HG03060 (cell line): ENCODE results near the gene OR10J5.

Experiments used
- ATAC-seq: cut with Tn5 transposase; IDR thresholded peaks from one replicate; pipeline ENCODE4 v1.9.1; 2021; ENCODE audit warnings: low read depth, moderate number of reproducible peaks; ENCODE audit not compliant: unreplicated experiment

OR10J5 gene

DNA sequence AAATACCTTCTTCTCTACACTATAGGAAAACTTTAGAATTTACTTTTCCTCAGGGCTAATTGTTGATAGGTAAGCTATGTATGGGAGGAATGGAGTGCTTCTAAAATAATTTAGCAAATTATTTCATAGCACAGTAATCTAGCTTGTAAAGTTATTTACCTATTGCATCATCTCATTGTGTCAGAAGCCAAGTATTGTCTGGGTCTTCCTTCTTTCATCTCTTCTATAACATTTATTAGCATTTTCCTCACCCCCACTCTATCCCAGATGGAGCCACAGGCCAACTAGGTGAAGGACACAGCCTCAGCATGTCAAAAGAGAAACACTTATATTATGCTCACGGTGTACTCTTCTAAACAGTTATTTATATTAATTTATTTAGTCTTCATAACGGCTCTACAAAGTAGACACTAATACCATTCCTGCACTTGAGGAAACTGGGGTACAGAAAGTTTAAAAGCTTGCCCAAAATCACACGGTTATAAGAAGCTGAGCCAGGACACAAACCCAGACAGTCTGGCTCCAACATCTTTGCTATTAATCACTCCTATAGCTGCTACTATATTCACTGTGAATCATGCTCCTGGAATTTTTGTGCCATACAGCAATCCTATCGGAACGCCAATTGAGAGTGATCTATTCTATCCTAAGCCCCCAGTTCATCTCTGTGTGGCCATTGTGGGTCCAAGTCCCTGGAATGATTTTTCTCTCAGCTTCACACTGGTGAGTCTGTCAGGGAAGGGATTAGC, 43.1 kb downstream of the OR10J5 start:
- no peak for ATAC-seq
